Liver (tissue), 9 donors: ENCODE data around the gene CCNC. TPM values are rescaled to one million over a fixed set of nuclear protein-coding genes. Genes with fewer than 3 reads are reported as not detected.

Experiments
- DNase-seq: peaks from one replicate; pipeline ENCODE4 v3.0.0-alpha.2; 2017; ENCODE audit warnings: low spot score
- H3K27ac ChIP-seq, 2 donors: one replicate each; pipeline ENCODE4 v1.7.0; 2013; ENCODE audit warnings: inconsistent platforms in 2 of 2, low read length in 2 of 2, control low read depth in 1 of 2, low read depth in 1 of 2, mild to moderate bottlenecking in 1 of 2
- H3K27me3 ChIP-seq, 4 donors: one replicate each; pipeline versions ENCODE4 v1.6.1 to v1.7.0; 2013; ENCODE audit warnings: low read length in 3 of 4, inconsistent platforms in 1 of 4, mild to moderate bottlenecking in 1 of 4, moderate library complexity in 1 of 4; ENCODE audit not compliant: control insufficient read depth in 4 of 4, insufficient read depth in 4 of 4
- H3K36me3 ChIP-seq, 4 donors: one replicate each; pipeline versions ENCODE4 v1.6.1 to v1.7.0; 2013; ENCODE audit warnings: low read length in 3 of 4, mild to moderate bottlenecking in 3 of 4, low read depth in 1 of 4, moderate library complexity in 1 of 4; ENCODE audit not compliant: control insufficient read depth in 4 of 4, insufficient read depth in 3 of 4
- H3K4me1 ChIP-seq, 4 donors: one replicate each; pipeline versions ENCODE4 v1.6.1 to v1.7.0; 2013; ENCODE audit warnings: low read length in 3 of 4, mild to moderate bottlenecking in 3 of 4, moderate library complexity in 1 of 4; ENCODE audit not compliant: control insufficient read depth in 4 of 4, insufficient read depth in 4 of 4
- H3K4me3 ChIP-seq, 3 donors: one replicate each; pipeline versions ENCODE4 v1.6.1 to v1.7.0; 2013; ENCODE audit warnings: low read length in 3 of 3, control low read depth in 1 of 3, low read depth in 1 of 3, mild to moderate bottlenecking in 1 of 3
- H3K9ac ChIP-seq, 2 donors: one replicate each; pipeline ENCODE4 v1.7.0; 2013; ENCODE audit warnings: low read length in 2 of 2, mild to moderate bottlenecking in 2 of 2, moderate library complexity in 2 of 2, control low read depth in 1 of 2, low read depth in 1 of 2
- H3K9me3 ChIP-seq, 4 donors: one replicate each; pipeline versions ENCODE4 v1.6.1 to v1.7.0; 2013; ENCODE audit warnings: low read length in 3 of 4; ENCODE audit not compliant: control insufficient read depth in 4 of 4
- CTCF ChIP-seq: fragments of 150-350 bp; IDR thresholded peaks from 2 replicates; pipeline ENCODE4 v1.5.1; 2017; ENCODE audit warnings: improper control_type of control experiment, low read depth, low read length; ENCODE audit not compliant: missing input control
- EGR1 ChIP-seq, 2 donors: IDR thresholded peaks; 2 replicates each; pipeline ENCODE4 v1.6.1; 2016 to 2018; ENCODE audit warnings: antibody characterized with exemption in 2 of 2, low read depth in 2 of 2
- FOXA1 ChIP-seq: IDR thresholded peaks from 2 replicates; pipeline ENCODE4 v1.6.1; 2016; ENCODE audit warnings: antibody characterized with exemption
- FOXA2 ChIP-seq: IDR thresholded peaks from 2 replicates; pipeline ENCODE4 v1.6.1; 2016; ENCODE audit warnings: antibody characterized with exemption
- GABPA ChIP-seq, 2 donors: IDR thresholded peaks in 1 of 2; conservative IDR thresholded peaks in 1 of 2; 2 replicates each; pipeline ENCODE4 v1.6.1; 2016; ENCODE audit warnings: antibody characterized with exemption in 2 of 2, mild to moderate bottlenecking in 1 of 2, moderate library complexity in 1 of 2
- HNF4A ChIP-seq, 2 donors: conservative IDR thresholded peaks; 2 replicates each; pipeline ENCODE4 v1.6.1; 2016; ENCODE audit warnings: antibody characterized with exemption in 2 of 2, mild to moderate bottlenecking in 2 of 2
- HNF4G ChIP-seq: IDR thresholded peaks from 2 replicates; pipeline ENCODE4 v1.6.1; 2016; ENCODE audit warnings: antibody characterized with exemption
- JUND ChIP-seq, 2 donors: IDR thresholded peaks; 2 replicates each; pipeline ENCODE4 v1.6.1; 2016; ENCODE audit warnings: antibody characterized with exemption in 2 of 2
- MAX ChIP-seq: IDR thresholded peaks from 2 replicates; pipeline ENCODE4 v1.6.1; 2016; ENCODE audit warnings: antibody characterized with exemption
- NR2F2 ChIP-seq: IDR thresholded peaks from 2 replicates; pipeline ENCODE4 v1.6.1; 2016; ENCODE audit warnings: antibody characterized with exemption
- RAD21 ChIP-seq, 2 donors: IDR thresholded peaks; 2 replicates each; pipeline ENCODE4 v1.6.1; 2016; ENCODE audit warnings: antibody characterized with exemption in 2 of 2, mild to moderate bottlenecking in 2 of 2
- REST ChIP-seq: IDR thresholded peaks from 2 replicates; pipeline ENCODE4 v1.6.1; 2016; ENCODE audit warnings: antibody characterized with exemption, mild to moderate bottlenecking
- RXRA ChIP-seq, 2 donors: IDR thresholded peaks; 2 replicates each; pipeline ENCODE4 v1.6.1; 2017 to 2018; ENCODE audit warnings: antibody characterized with exemption in 2 of 2, mild to moderate bottlenecking in 1 of 2
- SP1 ChIP-seq: IDR thresholded peaks from 2 replicates; pipeline ENCODE4 v1.6.1; 2018; ENCODE audit warnings: antibody characterized with exemption, mild to moderate bottlenecking
- TAF1 ChIP-seq: conservative IDR thresholded peaks from 2 replicates; pipeline ENCODE4 v1.6.1; 2016; ENCODE audit warnings: antibody characterized with exemption, mild to moderate bottlenecking
- YY1 ChIP-seq: IDR thresholded peaks from 2 replicates; pipeline ENCODE4 v1.6.1; 2016; ENCODE audit warnings: antibody characterized with exemption, mild to moderate bottlenecking
- WGBS: extraction: QIAGEN DNeasy Blood & Tissue Kit; methylation state at CpG from one replicate; pipeline ENCODE4 v1.1.7; 2013; 5-methylcytosine and 5-hydroxymethylcytosine counted together
- polyA plus RNA-seq, 2 donors: library from polyadenylated mRNA; stranded (reverse) in 1 of 2; unstranded in 1 of 2; fragments of 200-250 nt in 1 of 2; fragments of >200 nt in 1 of 2; fragmentation: Nextera tagmentation in 1 of 2; extraction: Ambion mirVana in 1 of 2; gene quantifications; one replicate each; pipeline versions ENCODE4 v1.2.1 to v1.2.3, GENCODE V29; 2013 to 2015
- total RNA-seq, 2 donors: library from RNA; depleted of rRNA; stranded (reverse); fragments of >200 nt; gene quantifications; one replicate each; pipeline ENCODE4 v1.2.3, GENCODE V29; 2014
- TF ChIP-seq, protein P1 (sequence below): IDR thresholded peaks from 2 replicates; pipeline ENCODE4 v1.6.1; 2016; ENCODE audit warnings: antibody characterized with exemption
- TF ChIP-seq, protein P2 (sequence below): IDR thresholded peaks from 2 replicates; pipeline ENCODE4 v1.6.1; 2016; ENCODE audit warnings: antibody characterized with exemption
- donor health status: healthy.
- donor health status: healthy.
- donor health status: healthy.
- donor health status: healthy.
- donor health status: healthy.

CCNC gene
- total and polyA plus RNA-seq, 4 donors: 32.9 to 80.7 (median 47.8) TPM

DNA sequence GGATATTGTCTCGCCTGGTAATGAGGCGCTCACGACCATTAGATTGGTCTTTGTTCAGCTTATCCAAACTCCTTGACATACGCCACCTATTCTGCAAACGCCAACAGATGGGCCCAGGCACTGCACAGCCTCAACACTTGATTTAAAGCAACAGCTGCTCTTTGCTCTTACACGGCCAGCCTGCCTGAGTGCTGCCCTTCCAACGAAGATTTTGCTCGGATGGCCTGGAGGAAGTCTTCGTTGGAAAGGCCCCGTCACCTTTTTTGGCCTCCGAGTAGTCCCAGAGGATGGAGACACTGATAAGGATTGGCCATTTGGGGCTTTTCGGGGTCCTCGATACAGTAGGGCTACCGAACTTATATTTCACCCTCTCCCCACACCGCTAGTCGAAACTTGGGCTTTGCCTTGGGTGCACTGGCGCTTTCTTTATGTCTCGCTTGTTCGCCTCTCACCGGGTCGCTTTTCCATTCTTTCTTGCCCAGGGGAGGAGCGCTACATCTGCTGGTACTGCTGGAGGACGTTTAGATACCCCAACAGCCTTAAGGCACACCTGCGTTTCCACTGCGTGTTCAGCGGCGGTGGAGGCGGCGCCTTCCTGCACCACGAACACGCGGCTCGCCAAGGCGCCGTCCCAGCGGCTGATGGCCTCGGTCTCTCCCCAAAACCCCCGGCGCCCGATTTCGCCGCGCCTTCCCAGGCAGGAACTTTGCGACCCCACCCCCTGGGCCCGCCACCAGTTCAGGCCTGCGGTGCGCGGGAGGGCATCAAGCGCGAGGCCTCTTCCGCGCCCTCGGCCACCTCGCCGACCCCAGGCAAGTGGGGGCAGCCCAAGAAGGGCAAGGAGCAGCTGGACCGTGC lies 44.3 kb upstream of the CCNC start (continued):
- TF ChIP-seq RXRA (IDR thresholded peaks at IDR 0.05) (no peak), MAX (no peak), FOXA1 (no peak)
- TF ChIP-seq, protein P1, sequence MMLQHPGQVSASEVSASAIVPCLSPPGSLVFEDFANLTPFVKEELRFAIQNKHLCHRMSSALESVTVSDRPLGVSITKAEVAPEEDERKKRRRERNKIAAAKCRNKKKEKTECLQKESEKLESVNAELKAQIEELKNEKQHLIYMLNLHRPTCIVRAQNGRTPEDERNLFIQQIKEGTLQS: no peak

DNA sequence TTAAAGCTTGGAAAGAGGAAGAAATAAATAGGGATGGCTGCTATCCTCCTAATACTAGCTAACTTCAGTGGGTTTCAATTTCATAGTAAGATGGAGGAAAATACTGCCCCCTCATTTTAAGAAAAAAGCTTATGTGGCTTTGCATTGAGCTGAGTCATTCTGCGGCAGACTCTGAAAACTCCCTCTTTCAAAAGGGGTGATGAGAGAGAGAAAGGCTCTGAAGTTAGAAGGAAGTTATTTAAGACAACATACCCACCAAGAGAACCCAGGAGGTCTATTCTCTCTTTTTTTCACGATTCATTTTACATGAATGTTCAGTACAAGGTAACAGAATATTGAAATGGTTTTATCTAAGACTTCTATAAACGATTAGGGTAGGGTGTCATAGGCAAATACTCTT lies 42.7 kb upstream of the CCNC start:
- Histone ChIP-seq H3K36me3 (no peaks in the 10 kb centered on the region), H3K27me3 (peaks cover 19 to 42% (median 28%) of the 10 kb centered on the region in 4 donors), H3K27ac (no peak overlapping the region), H3K9ac (no peak overlapping the region), H3K9me3 (no peaks in the 10 kb centered on the region), H3K4me1 (peaks cover 12 to 27% (median 16%) of the 10 kb centered on the region in 4 donors), H3K4me3 (no peak overlapping the region)
- no peak for DNase-seq
- TF ChIP-seq REST (no peak), RXRA (IDR thresholded peaks at IDR 0.05) (no peak), JUND (IDR thresholded peaks at IDR 0.05) (no peak), TAF1 (no peak), FOXA1 (no peak), GABPA (IDR thresholded peaks at IDR 0.05 in 1 of 2, conservative IDR thresholded peaks at IDR 0.05 in 1 of 2) (no peak), YY1 (no peak), CTCF (no peak), RAD21 (IDR thresholded peaks at IDR 0.05) (no peak), SP1 (no peak), HNF4G (no peak), NR2F2 (no peak), FOXA2 (no peak), EGR1 (IDR thresholded peaks at IDR 0.05; ENCODE audit: low read depth in 2 of 2) (no peak), HNF4A (conservative IDR thresholded peaks at IDR 0.05) (no peak)
- TF ChIP-seq, protein P2, sequence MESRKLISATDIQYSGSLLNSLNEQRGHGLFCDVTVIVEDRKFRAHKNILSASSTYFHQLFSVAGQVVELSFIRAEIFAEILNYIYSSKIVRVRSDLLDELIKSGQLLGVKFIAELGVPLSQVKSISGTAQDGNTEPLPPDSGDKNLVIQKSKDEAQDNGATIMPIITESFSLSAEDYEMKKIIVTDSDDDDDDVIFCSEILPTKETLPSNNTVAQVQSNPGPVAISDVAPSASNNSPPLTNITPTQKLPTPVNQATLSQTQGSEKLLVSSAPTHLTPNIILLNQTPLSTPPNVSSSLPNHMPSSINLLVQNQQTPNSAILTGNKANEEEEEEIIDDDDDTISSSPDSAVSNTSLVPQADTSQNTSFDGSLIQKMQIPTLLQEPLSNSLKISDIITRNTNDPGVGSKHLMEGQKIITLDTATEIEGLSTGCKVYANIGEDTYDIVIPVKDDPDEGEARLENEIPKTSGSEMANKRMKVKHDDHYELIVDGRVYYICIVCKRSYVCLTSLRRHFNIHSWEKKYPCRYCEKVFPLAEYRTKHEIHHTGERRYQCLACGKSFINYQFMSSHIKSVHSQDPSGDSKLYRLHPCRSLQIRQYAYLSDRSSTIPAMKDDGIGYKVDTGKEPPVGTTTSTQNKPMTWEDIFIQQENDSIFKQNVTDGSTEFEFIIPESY: no peak
- TF ChIP-seq, protein P1: no peak
- 2% methylated on average over 3 of the region's 3 CpGs for WGBS
